KBM-7 (cell line): Measurements from ENCODE around the gene GNB1.
"Not testable (repeated sequence)": the region's sequence is repeated elsewhere in the genome, so short reads cannot be mapped to it uniquely, and the experiment has no call there.

Experiments
- DNase-seq: peaks from one replicate; pipeline ENCODE4 v3.0.0-alpha.2; 2015
- in situ Hi-C: fragments of 300-500 bp; cut with MboI; formaldehyde crosslinking; loops from 2 replicates; pipeline ENCODE4 v1.14.3; 2020; ENCODE audit warnings: low sequenced_read_pairs, low pct_unique_long_range_greater_than_20kb, mixed read lengths

The GNB1 gene

GRCh38 chr1:1758692-1759455 is 132.0 kb downstream of the GNB1 start:
- no peak for DNase-seq

GRCh38 chr1:1758059-1758621 is 132.7 kb downstream of the GNB1 start:
- in situ Hi-C loops = no loop called here
- DNase-seq = no peak

More at GRCh38 chr1:1758692-1759455, 132.0 kb downstream of the GNB1 start:
- in situ Hi-C loops = no loop called here

GRCh38 chr1:1757422-1758058 is 133.3 kb downstream of the GNB1 start:
- DNase-seq = no peak
- in situ Hi-C loops = no loop called here

- in situ Hi-C loops = no loop called here
- no peak for DNase-seq
Observed at GRCh38 chr1:1756661-1757421, 134.0 kb downstream of the GNB1 start.

GRCh38 chr1:1755852-1756251 is 135.0 kb downstream of the GNB1 start:
- in situ Hi-C loops = no loop called here
- no peak for DNase-seq

GRCh38 chr1:1755426-1755825 is 135.5 kb downstream of the GNB1 start:
- in situ Hi-C loops = no loop called here
- no peak for DNase-seq

- in situ Hi-C loops = no loop called here
- no peak for DNase-seq
Observed at GRCh38 chr1:1754051-1754815, 136.7 kb downstream of the GNB1 start.

- in situ Hi-C loops = no loop called here
- DNase-seq = no peak
Observed at GRCh38 chr1:1753607-1754005, 137.3 kb downstream of the GNB1 start.

- DNase-seq = no peak
- in situ Hi-C loops = no loop called here
Observed at GRCh38 chr1:1752636-1753606, 138.0 kb downstream of the GNB1 start.

- no peak for DNase-seq
- in situ Hi-C loops = no loop called here
Observed at GRCh38 chr1:1752190-1752589, 138.7 kb downstream of the GNB1 start.

- DNase-seq, in situ Hi-C loops: not testable (repeated sequence)
Observed at GRCh38 chr1:1749941-1750340, 140.9 kb downstream of the GNB1 start.

GRCh38 chr1:1748686-1749321 is 142.1 kb downstream of the GNB1 start:
- DNase-seq = no peak
- in situ Hi-C loops = no loop called here

- in situ Hi-C loops, DNase-seq: not testable (repeated sequence)
Observed at GRCh38 chr1:1746566-1746909, 144.3 kb downstream of the GNB1 start.

- peak; percentile 86 for DNase-seq
Observed at GRCh38 chr1:1745651-1746565, 145.0 kb downstream of the GNB1 start.

GRCh38 chr1:1742529-1742928 is 148.4 kb downstream of the GNB1 start:
- DNase-seq, in situ Hi-C loops: not testable (repeated sequence)

More at GRCh38 chr1:1745651-1746565, 145.0 kb downstream of the GNB1 start:
- in situ Hi-C loops = not testable (repeated sequence)

- DNase-seq, in situ Hi-C loops: not testable (repeated sequence)
Observed at GRCh38 chr1:1741013-1741412, 149.9 kb downstream of the GNB1 start.
